Calu3 (cell line): ENCODE measurements around the gene PRUNE2. TPM values are rescaled to one million over a fixed set of nuclear protein-coding genes. Genes with fewer than 3 reads are reported as not detected.

ENCODE experiments used
- BruUV-seq: library from RNA; stranded (reverse); fragments of 400-500 nt; replicated peaks from 2 replicates; lab custom pipeline; 2021; lab: Mats Ljungman, UMichigan
- CTCF ChIA-PET: fragments of 300-600 bp; sonication (Branson Sonifier 250); formaldehyde crosslinking; loops from one replicate; lab custom pipeline; 2022; ENCODE audit warnings: antibody characterized with exemption; lab: Charles Lee
- DNase-seq: peaks from one replicate; pipeline ENCODE4 v3.0.0; 2022
- H3K27ac Mint-ChIP-seq: one replicate; pipeline ENCODE4 v1.8.0; 2022; ENCODE audit warnings: mixed read lengths; ENCODE audit not compliant: unreplicated experiment
- H3K27me3 Mint-ChIP-seq: one replicate; pipeline ENCODE4 v1.8.0; 2022; ENCODE audit warnings: mixed read lengths; ENCODE audit not compliant: unreplicated experiment
- H3K36me3 Mint-ChIP-seq: one replicate; pipeline ENCODE4 v1.8.0; 2022; ENCODE audit warnings: mild to moderate bottlenecking, moderate library complexity, mixed read lengths; ENCODE audit not compliant: insufficient read depth, unreplicated experiment
- H3K4me1 Mint-ChIP-seq: one replicate; pipeline ENCODE4 v1.8.0; 2022; ENCODE audit warnings: mild to moderate bottlenecking, low read depth, mixed read lengths; ENCODE audit not compliant: unreplicated experiment
- H3K4me3 Mint-ChIP-seq: one replicate; pipeline ENCODE4 v1.8.0; 2022; ENCODE audit warnings: mild to moderate bottlenecking, low read depth, moderate library complexity, mixed read lengths; ENCODE audit not compliant: unreplicated experiment
- H3K9me3 Mint-ChIP-seq: one replicate; pipeline ENCODE4 v1.8.0; 2022; ENCODE audit warnings: low read depth, mixed read lengths; ENCODE audit not compliant: unreplicated experiment
- CTCF ChIP-seq: fragments of 200-600 bp; IDR thresholded peaks from one replicate; pipeline ENCODE4 v1.8.0; 2022; ENCODE audit warnings: antibody characterized with exemption; ENCODE audit not compliant: unreplicated experiment
- intact Hi-C: fragments of 100-400 bp; cut with micrococcal nuclease; formaldehyde crosslinking; loops from one replicate; pipeline ENCODE4 v1.10.0; 2022; ENCODE audit not compliant: unreplicated experiment
- total RNA-seq: library from RNA; stranded (reverse); gene quantifications from 2 replicates; pipeline ENCODE4 v1.2.3, GENCODE V29; 2022

Gene PRUNE2
- total RNA-seq, 1 experiment from 2014 or later: 0.07 TPM

GRCh38 chr9:76692458-76693129, 213.3 kb downstream of the PRUNE2 start:
- Mint-ChIP-seq H3K27me3 (peaks cover 73% of the 10 kb centered on the region), H3K36me3 (no peaks in the 10 kb centered on the region), H3K9me3 (no peaks in the 10 kb centered on the region), H3K27ac (no peak overlapping the region), H3K4me3 (peak overlapping the region; percentile 69), H3K4me1 (peaks cover 9% of the 10 kb centered on the region)
- TF ChIP-seq CTCF: no peak
- no peak for DNase-seq
- intact Hi-C loops: no loop called here
- BruUV-seq: no TSS peak
- CTCF ChIA-PET: interaction anchor here (0.6 to 1.0 kb wide), 3 partner anchors 51 to 483 kb away, joined by 4 to 16 read pairs (median 4); no protein-coding TSS in a partner anchor

- no peak overlapping the region for H3K27ac Mint-ChIP-seq
- CTCF ChIA-PET: no interaction called here
- no peak for DNase-seq
- no peaks in the 10 kb centered on the region for H3K9me3 Mint-ChIP-seq
- H3K27me3 Mint-ChIP-seq: peaks cover 73% of the 10 kb centered on the region
- intact Hi-C loops: no loop called here
- H3K4me3 Mint-ChIP-seq: peak overlapping the region; percentile 69
- no peak for TF ChIP-seq CTCF
- peaks cover 9% of the 10 kb centered on the region for H3K4me1 Mint-ChIP-seq
- H3K36me3 Mint-ChIP-seq: no peaks in the 10 kb centered on the region
- no TSS peak for BruUV-seq
Observed at GRCh38 chr9:76691517-76692313, 214.2 kb downstream of the PRUNE2 start.

GRCh38 chr9:76690973-76691370, 214.9 kb downstream of the PRUNE2 start:
- CTCF ChIA-PET: no interaction called here
- no TSS peak for BruUV-seq
- Mint-ChIP-seq H3K27me3 (peaks cover 68% of the 10 kb centered on the region), H3K4me1 (peaks cover 9% of the 10 kb centered on the region), H3K27ac (no peak overlapping the region), H3K36me3 (no peaks in the 10 kb centered on the region), H3K4me3 (no peak overlapping the region), H3K9me3 (no peaks in the 10 kb centered on the region)
- intact Hi-C loops: no loop called here
- no peak for DNase-seq
- TF ChIP-seq CTCF: no peak

- Mint-ChIP-seq H3K9me3 (no peaks in the 10 kb centered on the region), H3K27ac (no peak overlapping the region), H3K4me3 (no peak overlapping the region), H3K36me3 (no peaks in the 10 kb centered on the region), H3K4me1 (peaks cover 9% of the 10 kb centered on the region), H3K27me3 (peaks cover 63% of the 10 kb centered on the region)
- intact Hi-C loops: no loop called here
- CTCF ChIA-PET: no interaction called here
- DNase-seq: no peak
- TF ChIP-seq CTCF: no peak
- BruUV-seq: no TSS peak
Observed at GRCh38 chr9:76690246-76690972, 215.5 kb downstream of the PRUNE2 start.
